ENCODE measurements around the gene PRKCA. TPM values are rescaled to one million over a fixed set of nuclear protein-coding genes. Genes with fewer than 3 reads are reported as not detected.

Gene PRKCA
- total RNA-seq, 1 experiment from 2014 or later = 20.7 TPM

DNA sequence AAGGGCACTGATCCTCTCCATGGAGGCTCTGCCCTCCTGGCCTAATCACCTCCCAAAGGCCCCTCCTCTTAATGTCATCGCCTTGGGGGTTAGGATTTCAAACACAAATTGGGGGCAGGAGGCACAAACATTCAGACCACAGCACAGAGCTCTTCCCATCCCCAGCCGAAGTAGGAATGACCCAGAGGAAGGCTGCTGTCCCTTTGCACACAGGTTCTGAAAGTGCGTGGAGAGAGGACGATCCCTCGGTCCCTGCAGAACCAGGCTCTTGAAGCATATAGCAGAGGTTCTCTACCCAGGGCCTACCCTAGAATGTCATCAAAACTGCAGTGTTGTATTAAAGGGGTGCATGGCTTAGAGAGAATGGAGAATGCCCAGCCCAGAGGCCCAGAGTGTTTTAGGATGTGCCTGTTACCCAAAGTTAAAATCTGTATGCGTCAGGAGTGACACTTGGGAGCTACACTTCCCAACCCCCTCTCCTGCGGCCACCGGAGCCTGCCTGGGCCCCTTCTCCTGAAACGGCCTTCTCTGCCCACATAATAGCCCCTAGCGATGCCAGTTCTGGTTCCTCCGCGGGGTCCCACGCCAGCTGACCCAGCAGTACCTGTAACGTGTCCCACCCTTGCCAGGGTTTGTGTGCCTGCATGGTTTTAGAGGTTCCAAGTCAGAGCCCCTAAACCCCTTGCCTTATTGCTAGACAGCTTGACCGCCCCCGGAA, 373.0 kb downstream of the PRKCA start:
- TF ChIP-seq, protein P1, sequence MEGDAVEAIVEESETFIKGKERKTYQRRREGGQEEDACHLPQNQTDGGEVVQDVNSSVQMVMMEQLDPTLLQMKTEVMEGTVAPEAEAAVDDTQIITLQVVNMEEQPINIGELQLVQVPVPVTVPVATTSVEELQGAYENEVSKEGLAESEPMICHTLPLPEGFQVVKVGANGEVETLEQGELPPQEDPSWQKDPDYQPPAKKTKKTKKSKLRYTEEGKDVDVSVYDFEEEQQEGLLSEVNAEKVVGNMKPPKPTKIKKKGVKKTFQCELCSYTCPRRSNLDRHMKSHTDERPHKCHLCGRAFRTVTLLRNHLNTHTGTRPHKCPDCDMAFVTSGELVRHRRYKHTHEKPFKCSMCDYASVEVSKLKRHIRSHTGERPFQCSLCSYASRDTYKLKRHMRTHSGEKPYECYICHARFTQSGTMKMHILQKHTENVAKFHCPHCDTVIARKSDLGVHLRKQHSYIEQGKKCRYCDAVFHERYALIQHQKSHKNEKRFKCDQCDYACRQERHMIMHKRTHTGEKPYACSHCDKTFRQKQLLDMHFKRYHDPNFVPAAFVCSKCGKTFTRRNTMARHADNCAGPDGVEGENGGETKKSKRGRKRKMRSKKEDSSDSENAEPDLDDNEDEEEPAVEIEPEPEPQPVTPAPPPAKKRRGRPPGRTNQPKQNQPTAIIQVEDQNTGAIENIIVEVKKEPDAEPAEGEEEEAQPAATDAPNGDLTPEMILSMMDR (IDR thresholded peaks at IDR 0.05; ENCODE audit: unreplicated experiment) = no peak
- intact Hi-C loops (cut with micrococcal nuclease) = loop anchor here (2.0 kb wide), 1 partner anchor 373 kb away; the partner anchor contains the start of gene PRKCA
- Mint-ChIP-seq H3K9me3 (ENCODE audit: unreplicated experiment) (no peaks in the 10 kb centered on the region), H3K36me3 (ENCODE audit: insufficient read depth, unreplicated experiment) (peaks cover 8% of the 10 kb centered on the region), H3K4me3 (ENCODE audit: unreplicated experiment) (peak overlapping the region; percentile 68), H3K27ac (ENCODE audit: low read depth, unreplicated experiment) (peak overlapping the region; percentile 92), H3K27me3 (ENCODE audit: insufficient read depth, unreplicated experiment) (no peaks in the 10 kb centered on the region), H3K4me1 (ENCODE audit: insufficient read depth, unreplicated experiment) (peaks cover 46% of the 10 kb centered on the region)
- POLR2A ChIA-PET = interaction anchor here (0.5 to 4.3 kb wide), 22 partner anchors 13 to 1701 kb away, joined by 3 to 39 read pairs (median 4); partner anchors contain the start of gene CEP112
- CTCF ChIA-PET = interaction anchor here (0.6 to 2.6 kb wide), 13 partner anchors 12 to 1574 kb away, joined by 3 to 10 read pairs (median 4); no protein-coding TSS in a partner anchor
- BruUV-seq (replicated peaks) = no TSS peak
- DNase-seq (ENCODE audit: unreplicated experiment) = no peak

DNA sequence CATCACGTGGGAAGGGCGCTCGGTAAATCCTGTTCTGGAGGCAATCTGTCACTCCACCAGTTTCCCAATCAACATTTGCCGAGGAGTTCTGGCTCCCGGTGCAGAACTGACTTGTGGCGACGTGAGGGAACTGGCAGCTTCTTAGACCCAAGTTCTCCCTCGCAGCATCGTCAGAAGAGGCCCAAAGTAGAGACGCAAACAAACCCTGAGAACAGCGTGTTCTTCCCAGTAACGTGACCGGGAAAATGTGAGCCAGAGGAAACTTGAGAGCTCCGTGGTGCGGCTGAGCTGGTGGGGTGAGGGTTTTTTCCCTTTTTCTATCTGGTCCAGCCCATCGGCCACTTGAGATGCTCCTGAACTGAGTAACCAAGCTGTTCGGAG, 373.6 kb downstream of the PRKCA start:
- intact Hi-C loops (cut with micrococcal nuclease) = loop anchor here (2.0 kb wide), 2 partner anchors 209 to 373 kb away; partner anchors contain the start of gene PRKCA
- TF ChIP-seq, protein P1 (IDR thresholded peaks at IDR 0.05; ENCODE audit: unreplicated experiment) = no peak
- Mint-ChIP-seq H3K9me3 (ENCODE audit: unreplicated experiment) (no peaks in the 10 kb centered on the region), H3K27me3 (ENCODE audit: insufficient read depth, unreplicated experiment) (no peaks in the 10 kb centered on the region), H3K27ac (ENCODE audit: low read depth, unreplicated experiment) (peak overlapping the region; percentile 92), H3K4me3 (ENCODE audit: unreplicated experiment) (peak overlapping the region; percentile 68), H3K36me3 (ENCODE audit: insufficient read depth, unreplicated experiment) (peaks cover 8% of the 10 kb centered on the region), H3K4me1 (ENCODE audit: insufficient read depth, unreplicated experiment) (peaks cover 46% of the 10 kb centered on the region)
- ChIA-PET CTCF (interaction anchor here (0.6 to 2.6 kb wide), 10 partner anchors 13 to 476 kb away, joined by 3 to 10 read pairs (median 4); no protein-coding TSS in a partner anchor), POLR2A (interaction anchor here (0.7 to 4.3 kb wide), 19 partner anchors 14 to 1702 kb away, joined by 3 to 39 read pairs (median 4); partner anchors contain the start of gene CEP112)
- TSS peak; percentile 53 for BruUV-seq (replicated peaks)
- peak; percentile 88 for DNase-seq (ENCODE audit: unreplicated experiment)

DNA sequence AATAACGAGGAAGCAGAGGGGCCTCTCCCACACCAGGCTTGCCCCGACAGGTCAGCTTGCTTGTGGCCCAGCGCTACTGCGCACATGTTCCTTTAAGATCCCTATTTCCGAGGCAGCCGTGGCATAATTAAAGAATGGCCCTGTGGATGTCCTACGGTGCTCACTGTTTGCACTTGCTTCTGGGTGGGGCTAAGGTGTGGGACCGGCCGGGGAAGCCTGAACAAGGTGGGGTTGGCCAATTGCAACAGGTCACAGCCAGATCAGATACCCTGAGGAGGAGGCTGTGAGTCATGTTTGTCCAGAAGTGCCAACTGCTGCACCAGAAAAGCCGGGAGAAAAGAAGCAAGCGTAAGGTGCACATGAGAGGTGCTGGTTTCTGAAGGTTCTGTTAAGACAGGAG, 374.0 kb downstream of the PRKCA start:
- peak overlapping the region; percentile 92 for H3K27ac Mint-ChIP-seq (ENCODE audit: low read depth, unreplicated experiment)
- peaks cover 8% of the 10 kb centered on the region for H3K36me3 Mint-ChIP-seq (ENCODE audit: insufficient read depth, unreplicated experiment)
- H3K4me1 Mint-ChIP-seq (ENCODE audit: insufficient read depth, unreplicated experiment) = peaks cover 46% of the 10 kb centered on the region
- TSS peak; percentile 67 for BruUV-seq (replicated peaks)
- TF ChIP-seq, protein P1 (IDR thresholded peaks at IDR 0.05; ENCODE audit: unreplicated experiment) = no peak
- peak; percentile 96 for DNase-seq (ENCODE audit: unreplicated experiment)
- ChIA-PET CTCF (interaction anchor here (0.6 to 2.6 kb wide), 7 partner anchors 13 to 477 kb away, joined by 3 to 10 read pairs (median 3); no protein-coding TSS in a partner anchor), POLR2A (interaction anchor here (0.6 to 4.3 kb wide), 19 partner anchors 14 to 1702 kb away, joined by 3 to 39 read pairs (median 4); partner anchors contain the start of gene CEP112)
- intact Hi-C loops (cut with micrococcal nuclease) = loop anchor here (2.0 kb wide), 1 partner anchor 210 kb away; no protein-coding TSS in a partner anchor
- H3K27me3 Mint-ChIP-seq (ENCODE audit: insufficient read depth, unreplicated experiment) = no peaks in the 10 kb centered on the region
- no peaks in the 10 kb centered on the region for H3K9me3 Mint-ChIP-seq (ENCODE audit: unreplicated experiment)
- H3K4me3 Mint-ChIP-seq (ENCODE audit: unreplicated experiment) = peak overlapping the region; percentile 68

Data from MCF 10A (cell line).